HG03097 (cell line): ENCODE measurements around the gene MTCL3.
"Not testable (repeated sequence)": the region's sequence is repeated elsewhere in the genome, so short reads cannot be mapped to it uniquely, and the experiment has no call there.

Experiments
- ATAC-seq: cut with Tn5 transposase; IDR thresholded peaks from one replicate; pipeline ENCODE4 v1.9.1; 2021; ENCODE audit not compliant: unreplicated experiment, low FRiP score

Gene MTCL3

GRCh38 chr6:127439718-127440117 lies 79.4 kb downstream of the MTCL3 start:
- no peak for ATAC-seq

GRCh38 chr6:127436578-127437110 lies 82.5 kb downstream of the MTCL3 start:
- no peak for ATAC-seq

GRCh38 chr6:127435626-127436220 lies 83.4 kb downstream of the MTCL3 start:
- no peak for ATAC-seq

GRCh38 chr6:127434651-127435050 lies 84.5 kb downstream of the MTCL3 start:
- no peak for ATAC-seq

- not testable (repeated sequence) for ATAC-seq
These were observed 90.6 kb downstream of the MTCL3 start for GRCh38 chr6:127428562-127428961.

- no peak for ATAC-seq
These were observed 95.2 kb downstream of the MTCL3 start for GRCh38 chr6:127423921-127424320.
